Endothelial cell of umbilical vein (primary cell): ENCODE results near the gene FXYD4. TPM values are rescaled to one million over a fixed set of nuclear protein-coding genes. Genes with fewer than 3 reads are reported as not detected.

Experiments used
- BruUV-seq: library from RNA; stranded (reverse); fragments of 400-500 nt; replicated peaks from 2 replicates; lab custom pipeline; 2021; lab: Mats Ljungman, UMichigan
- CTCF ChIA-PET: fragments of 300-600, 350-600 bp; sonication (Branson Sonifier 250); formaldehyde crosslinking; loops from one replicate; lab custom pipeline; 2021; ENCODE audit warnings: antibody characterized with exemption, inconsistent platforms; lab: Charles Lee
- POLR2A ChIA-PET: fragments of 300-600, 350-600 bp; sonication (Branson Sonifier 250); formaldehyde crosslinking; loops from one replicate; lab custom pipeline; 2021; ENCODE audit warnings: antibody characterized with exemption, inconsistent platforms; lab: Charles Lee
- DNase-seq: peaks from one replicate; pipeline ENCODE4 v3.0.0-alpha.2; 2011; ENCODE audit warnings: low read depth, low spot score
- FAIRE-seq: peaks from 2 replicates; lab custom pipeline; 2011; peaks lifted over from hg19 to GRCh38; lab: Jason Lieb, UNC
- H2AFZ ChIP-seq: 2 replicates; pipeline ENCODE4 v1.6.0; 2012; ENCODE audit warnings: low read depth, low read length, control low read depth, inconsistent platforms
- H3K27ac ChIP-seq: 2 replicates; pipeline ENCODE4 v1.5.1; 2011; ENCODE audit warnings: low read depth, mild to moderate bottlenecking, control low read depth, low read length, moderate library complexity; ENCODE audit not compliant: insufficient read depth
- H3K27me3 ChIP-seq, 2 experiments: 2 replicates each; pipeline versions ENCODE4 v1.6.0 to v1.6.1; 2011; ENCODE audit warnings: low read length in 2 of 2, mixed read lengths in 1 of 2; ENCODE audit not compliant: control insufficient read depth in 2 of 2, insufficient read depth in 2 of 2
- H3K36me3 ChIP-seq, 2 experiments: 2 replicates in 1 of 2; 3 replicates in 1 of 2; pipeline ENCODE4 v1.5.1; 2011; ENCODE audit warnings: low read length in 2 of 2, mild to moderate bottlenecking in 1 of 2, moderate library complexity in 1 of 2; ENCODE audit not compliant: control insufficient read depth in 2 of 2, insufficient read depth in 2 of 2; ENCODE audit errors: extremely low read depth in 1 of 2
- H3K4me1 ChIP-seq: 3 replicates; pipeline ENCODE4 v1.5.1; 2011; ENCODE audit warnings: mild to moderate bottlenecking, low read length; ENCODE audit not compliant: control insufficient read depth, insufficient read depth; ENCODE audit errors: extremely low read depth
- H3K4me2 ChIP-seq: 2 replicates; pipeline ENCODE4 v1.6.1; 2011; ENCODE audit warnings: low read length, control low read depth, mixed read lengths; ENCODE audit not compliant: insufficient read depth
- H3K4me3 ChIP-seq, 3 experiments: fragments of 200-600 bp in 1 of 3; sonication (generic), shearing (Covaris generic) in 1 of 3; replicated peaks in 1 of 3; 2 replicates each; pipeline ENCODE4 v1.5.1; 2011 to 2016; ENCODE audit warnings: control low read depth in 3 of 3, low read length in 3 of 3, mild to moderate bottlenecking in 2 of 3, inconsistent platforms in 1 of 3, low read depth in 1 of 3, moderate library complexity in 1 of 3; ENCODE audit not compliant: insufficient read depth in 1 of 3
- H3K79me2 ChIP-seq: 2 replicates; pipeline ENCODE4 v1.6.0; 2012; ENCODE audit warnings: low read length, inconsistent platforms; ENCODE audit not compliant: control insufficient read depth, insufficient read depth
- H3K9ac ChIP-seq: replicated peaks from 2 replicates; pipeline ENCODE3; 2011; ENCODE audit warnings: low read length, control low read depth; ENCODE audit not compliant: insufficient read depth; ENCODE audit errors: extremely low read depth
- H3K9me1 ChIP-seq: replicated peaks from 3 replicates; pipeline ENCODE4 v1.6.0; 2011; ENCODE audit warnings: mild to moderate bottlenecking, low read length; ENCODE audit not compliant: control insufficient read depth, insufficient read depth; ENCODE audit errors: extremely low read depth
- H3K9me3 ChIP-seq: replicated peaks from 2 replicates; pipeline ENCODE4 v1.5.1; 2012; ENCODE audit warnings: low read length, inconsistent platforms; ENCODE audit not compliant: control insufficient read depth, insufficient read depth
- H4K20me1 ChIP-seq: replicated peaks from 2 replicates; pipeline ENCODE3; 2011; ENCODE audit warnings: mild to moderate bottlenecking, low read length; ENCODE audit not compliant: control insufficient read depth, insufficient read depth; ENCODE audit errors: extremely low read depth
- CTCF ChIP-seq, 2 donors: IDR thresholded peaks; 1 replicate in 1 of 2; 2 replicates in 1 of 2; pipeline ENCODE4 v1.5.1; 2011; ENCODE audit warnings: low read length in 2 of 2, mild to moderate bottlenecking in 2 of 2, moderate library complexity in 2 of 2, control low read depth in 1 of 2, inconsistent platforms in 1 of 2, low read depth in 1 of 2; ENCODE audit not compliant: insufficient read depth in 1 of 2; ENCODE audit errors: extremely low read depth in 1 of 2
- EZH2 ChIP-seq: IDR thresholded peaks from 2 replicates; pipeline ENCODE4 v1.6.1; 2012; ENCODE audit warnings: borderline replicate concordance, low read depth, mild to moderate bottlenecking, moderate library complexity, low read length, inconsistent platforms; ENCODE audit not compliant: severe bottlenecking
- GATA2 ChIP-seq: IDR thresholded peaks from 2 replicates; pipeline ENCODE4 v1.7.0; 2011; ENCODE audit warnings: low read depth, mild to moderate bottlenecking, moderate library complexity, mixed read lengths, low read length; ENCODE audit not compliant: insufficient read length, insufficient read depth
- JUN ChIP-seq: IDR thresholded peaks from 2 replicates; pipeline ENCODE4 v1.6.1; 2011; ENCODE audit warnings: borderline replicate concordance, low read depth; ENCODE audit not compliant: insufficient read length, insufficient read depth
- MAX ChIP-seq: IDR thresholded peaks from 2 replicates; pipeline ENCODE4 v1.6.1; 2011; ENCODE audit not compliant: insufficient read depth, insufficient read length
- MYC ChIP-seq: IDR thresholded peaks from one replicate; pipeline ENCODE4 v1.6.1; 2011; ENCODE audit warnings: mild to moderate bottlenecking, low read depth, low read length
- POLR2AphosphoS5 ChIP-seq: IDR thresholded peaks from 2 replicates; pipeline ENCODE4 v1.6.1; 2012; ENCODE audit warnings: low read depth, mild to moderate bottlenecking, control low read depth, low read length, moderate library complexity; ENCODE audit not compliant: insufficient read depth
- dilution Hi-C: fragments of 300-500 bp; cut with MboI; formaldehyde crosslinking; loops from one replicate; pipeline ENCODE4 v1.15.0; 2019; ENCODE audit warnings: low sequenced_read_pairs; ENCODE audit not compliant: extremely low pct_ligation_motif_present
- intact Hi-C: fragments of 100-400 bp; cut with micrococcal nuclease; formaldehyde crosslinking; loops from one replicate; pipeline ENCODE4 v1.10.0; 2022
- polyA plus RNA-seq, 4 experiments: library from polyadenylated mRNA; depleted of rRNA in 3 of 4; stranded (reverse) in 3 of 4; unstranded in 1 of 4; fragments of >200 nt; gene quantifications; 2 replicates each; pipeline versions ENCODE4 v1.2.1 to v1.2.3, GENCODE V29; 2011 to 2012; ENCODE audit warnings: missing spikeins in 1 of 4
- total RNA-seq: library from RNA; stranded (reverse); gene quantifications from 2 replicates; pipeline ENCODE4 v1.2.3, GENCODE V29; 2021

Gene FXYD4
- total and polyA plus RNA-seq, 2 donors (not counting 3 experiments of a cell fraction or from before 2014, with no cell fraction given): not detected

GRCh38 chr10:43417950-43418768 is 46.7 kb downstream of the FXYD4 start:
- BruUV-seq: no TSS peak
- dilution Hi-C loops (no loop called here), intact Hi-C loops (no loop called here)
- TF ChIP-seq GATA2 (peak; percentile 77), MAX (no peak), POLR2AphosphoS5 (peak; percentile 64), EZH2 (no peak), JUN (peak; percentile 28), MYC (no peak), CTCF (IDR thresholded peaks at IDR 0.05; ENCODE audit: extremely low read depth in 1 of 2, insufficient read depth in 1 of 2, low read depth in 1 of 2, low read length in 2 of 2) (no peak)
- POLR2A ChIA-PET: interaction anchor here (0.7 kb wide), 1 partner anchor 15 kb away, joined by 9 read pairs; no protein-coding TSS in a partner anchor
- no peaks in the 10 kb centered on the region for H4K20me1 ChIP-seq
- peak overlapping the region; percentile 8 for H3K4me2 ChIP-seq
- H3K4me1 ChIP-seq: peaks cover 16% of the 10 kb centered on the region
- CTCF ChIA-PET: interaction anchor here (0.8 to 2.0 kb wide), 2 partner anchors 9 to 11 kb away, joined by 3 to 9 read pairs; no protein-coding TSS in a partner anchor
- peak overlapping the region; percentile 26 for H3K27ac ChIP-seq
- H3K79me2 ChIP-seq: no peaks in the 10 kb centered on the region
- FAIRE-seq (peak; percentile 70), DNase-seq (peak; percentile 87)
- H3K9ac ChIP-seq: no peak overlapping the region
- no peaks in the 10 kb centered on the region for H3K36me3 ChIP-seq
- H3K27me3 ChIP-seq: no peaks in the 10 kb centered on the region
- H3K9me1 ChIP-seq: no peaks in the 10 kb centered on the region
- peak overlapping the region; percentile 26 for H2AFZ ChIP-seq
- no peaks in the 10 kb centered on the region for H3K9me3 ChIP-seq
- no peak overlapping the region for H3K4me3 ChIP-seq
